HEK293 (cell line): ENCODE data around the gene PAK3.

Source experiments
- CTCF ChIP-seq: fragments of 450-650 bp; formaldehyde crosslinking; IDR thresholded peaks from 2 replicates; pipeline ENCODE4 v1.5.1; 2016; ENCODE audit warnings: missing biosample characterization, missing genetic modification characterization
- HOXC10 ChIP-seq: sonication (generic); formaldehyde crosslinking; IDR thresholded peaks from 2 replicates; pipeline ENCODE4 v1.8.1; 2023; ENCODE audit warnings: mild to moderate bottlenecking, missing genetic modification reagents
- ZBTB17 ChIP-seq: fragments of 450-650 bp; formaldehyde crosslinking; IDR thresholded peaks from 2 replicates; pipeline ENCODE4 v1.5.1; 2016; ENCODE audit warnings: missing biosample characterization, missing genetic modification characterization
- ZBTB7A ChIP-seq: fragments of 450-650 bp; formaldehyde crosslinking; IDR thresholded peaks from 2 replicates; pipeline ENCODE4 v1.5.1; 2016; ENCODE audit warnings: low read depth, missing biosample characterization, missing genetic modification characterization
- ZNF114 ChIP-seq: fragments of 450-650 bp; formaldehyde crosslinking; IDR thresholded peaks from 2 replicates; pipeline ENCODE4 v1.5.0; 2017; ENCODE audit warnings: missing biosample characterization, missing genetic modification characterization
- ZNF121 ChIP-seq: fragments of 450-650 bp; formaldehyde crosslinking; IDR thresholded peaks from 2 replicates; pipeline ENCODE4 v1.5.1; 2016; ENCODE audit warnings: missing biosample characterization, missing genetic modification characterization
- ZNF223 ChIP-seq: fragments of 450-650 bp; formaldehyde crosslinking; IDR thresholded peaks from 2 replicates; pipeline ENCODE4 v1.5.1; 2016; ENCODE audit warnings: missing biosample characterization, missing genetic modification characterization
- ZNF24 ChIP-seq: fragments of 450-650 bp; formaldehyde crosslinking; IDR thresholded peaks from 2 replicates; pipeline ENCODE4 v1.5.1; 2016; ENCODE audit warnings: missing biosample characterization, missing genetic modification characterization
- ZNF510 ChIP-seq: fragments of 450-650 bp; formaldehyde crosslinking; IDR thresholded peaks from 2 replicates; pipeline ENCODE4 v1.5.1; 2018; ENCODE audit warnings: mild to moderate bottlenecking, missing genetic modification characterization, missing biosample characterization; ENCODE audit not compliant: insufficient replicate concordance
- ZNF830 ChIP-seq: fragments of 450-650 bp; IDR thresholded peaks from 2 replicates; pipeline ENCODE4 v1.5.0; 2018; ENCODE audit warnings: missing biosample characterization, missing genetic modification characterization, low read depth, mild to moderate bottlenecking, moderate library complexity
- TF ChIP-seq, protein P1 (sequence below): fragments of 450-650 bp; formaldehyde crosslinking; IDR thresholded peaks from 2 replicates; pipeline ENCODE4 v1.5.1; 2016; ENCODE audit warnings: missing biosample characterization, missing genetic modification characterization

GRCh38 chrX:111129921-111130320 lies 33.9 kb downstream of the PAK3 start:
- TF ChIP-seq ZNF510 (no peak), HOXC10 (CRISPR knock-in tag) (no peak), CTCF (tag by site-specific recombination) (no peak), ZNF223 (no peak), ZNF121 (tag by site-specific recombination) (no peak), ZNF24 (no peak), ZBTB7A (no peak), ZNF830 (tag by site-specific recombination) (no peak), ZNF114 (tag by site-specific recombination) (no peak), ZBTB17 (tag by site-specific recombination) (no peak)
- TF ChIP-seq, protein P1, sequence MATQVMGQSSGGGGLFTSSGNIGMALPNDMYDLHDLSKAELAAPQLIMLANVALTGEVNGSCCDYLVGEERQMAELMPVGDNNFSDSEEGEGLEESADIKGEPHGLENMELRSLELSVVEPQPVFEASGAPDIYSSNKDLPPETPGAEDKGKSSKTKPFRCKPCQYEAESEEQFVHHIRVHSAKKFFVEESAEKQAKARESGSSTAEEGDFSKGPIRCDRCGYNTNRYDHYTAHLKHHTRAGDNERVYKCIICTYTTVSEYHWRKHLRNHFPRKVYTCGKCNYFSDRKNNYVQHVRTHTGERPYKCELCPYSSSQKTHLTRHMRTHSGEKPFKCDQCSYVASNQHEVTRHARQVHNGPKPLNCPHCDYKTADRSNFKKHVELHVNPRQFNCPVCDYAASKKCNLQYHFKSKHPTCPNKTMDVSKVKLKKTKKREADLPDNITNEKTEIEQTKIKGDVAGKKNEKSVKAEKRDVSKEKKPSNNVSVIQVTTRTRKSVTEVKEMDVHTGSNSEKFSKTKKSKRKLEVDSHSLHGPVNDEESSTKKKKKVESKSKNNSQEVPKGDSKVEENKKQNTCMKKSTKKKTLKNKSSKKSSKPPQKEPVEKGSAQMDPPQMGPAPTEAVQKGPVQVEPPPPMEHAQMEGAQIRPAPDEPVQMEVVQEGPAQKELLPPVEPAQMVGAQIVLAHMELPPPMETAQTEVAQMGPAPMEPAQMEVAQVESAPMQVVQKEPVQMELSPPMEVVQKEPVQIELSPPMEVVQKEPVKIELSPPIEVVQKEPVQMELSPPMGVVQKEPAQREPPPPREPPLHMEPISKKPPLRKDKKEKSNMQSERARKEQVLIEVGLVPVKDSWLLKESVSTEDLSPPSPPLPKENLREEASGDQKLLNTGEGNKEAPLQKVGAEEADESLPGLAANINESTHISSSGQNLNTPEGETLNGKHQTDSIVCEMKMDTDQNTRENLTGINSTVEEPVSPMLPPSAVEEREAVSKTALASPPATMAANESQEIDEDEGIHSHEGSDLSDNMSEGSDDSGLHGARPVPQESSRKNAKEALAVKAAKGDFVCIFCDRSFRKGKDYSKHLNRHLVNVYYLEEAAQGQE (tag by site-specific recombination), result no peak
